Lung microvascular endothelial cell (primary cell): ENCODE measurements around the gene KCND3. TPM values are rescaled to one million over a fixed set of nuclear protein-coding genes. Genes with fewer than 3 reads are reported as not detected.

Experiments used
- DNase-seq, 2 donors: peaks; one replicate each; pipeline versions ENCODE4 v3.0.0 to v3.0.0-alpha.2; 2010; ENCODE audit warnings: low read depth in 2 of 2
- total RNA-seq: library from RNA; depleted of rRNA; stranded (reverse); fragments of >200 nt; gene quantifications from 2 replicates; pipeline ENCODE4 v1.2.1, GENCODE V29; 2014

KCND3 gene
- total RNA-seq, 1 donor from 2014 or later, result 0.20 TPM

GRCh38 chr1:111882986-111883560, 106.4 kb downstream of the KCND3 start:
- no peak for DNase-seq

DNA sequence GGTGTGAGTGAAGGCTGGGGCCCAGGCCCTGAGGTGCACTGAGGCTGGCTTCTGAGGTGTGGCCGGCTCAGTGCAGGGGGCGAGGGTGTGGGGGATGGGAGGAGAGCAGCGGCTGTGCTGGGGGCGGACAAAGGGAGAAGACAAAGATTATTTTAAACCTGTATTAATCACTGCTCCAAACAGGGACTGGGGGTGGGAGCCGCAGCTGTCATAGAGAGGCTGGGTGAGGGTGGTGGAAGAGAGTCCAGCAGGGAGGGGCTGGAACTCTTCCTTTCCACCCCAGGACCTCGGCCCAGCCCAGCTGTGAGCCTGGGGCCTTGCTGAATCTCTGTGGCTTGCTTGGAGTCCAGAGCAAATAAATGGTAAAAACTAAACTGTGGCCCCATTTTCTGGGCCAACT, 106.9 kb downstream of the KCND3 start:
- DNase-seq, result no peak

- DNase-seq, result no peak
Observed at GRCh38 chr1:111880881-111881837, 108.3 kb downstream of the KCND3 start.

GRCh38 chr1:111879081-111879480, 110.4 kb downstream of the KCND3 start:
- DNase-seq, result no peak

DNA sequence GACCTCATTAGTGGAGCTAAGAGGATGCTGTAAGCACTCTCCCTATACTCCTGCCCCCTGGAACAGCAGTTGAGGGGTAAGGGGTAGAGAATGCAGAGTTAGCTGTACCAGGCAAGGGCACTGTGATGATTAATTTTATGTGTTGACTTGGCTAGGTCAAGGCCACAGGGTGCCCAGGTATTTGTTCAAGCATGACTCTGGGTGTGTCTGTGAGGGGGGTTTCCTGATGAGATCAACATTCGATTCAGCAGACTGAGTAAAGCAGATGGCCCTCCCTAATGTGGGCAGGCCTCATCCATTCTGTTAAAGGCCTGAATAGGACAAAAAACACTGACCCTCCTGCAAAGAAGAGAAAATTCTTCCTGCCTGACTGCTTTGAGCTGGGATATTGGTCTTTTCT, 110.8 kb downstream of the KCND3 start:
- no peak for DNase-seq

DNA sequence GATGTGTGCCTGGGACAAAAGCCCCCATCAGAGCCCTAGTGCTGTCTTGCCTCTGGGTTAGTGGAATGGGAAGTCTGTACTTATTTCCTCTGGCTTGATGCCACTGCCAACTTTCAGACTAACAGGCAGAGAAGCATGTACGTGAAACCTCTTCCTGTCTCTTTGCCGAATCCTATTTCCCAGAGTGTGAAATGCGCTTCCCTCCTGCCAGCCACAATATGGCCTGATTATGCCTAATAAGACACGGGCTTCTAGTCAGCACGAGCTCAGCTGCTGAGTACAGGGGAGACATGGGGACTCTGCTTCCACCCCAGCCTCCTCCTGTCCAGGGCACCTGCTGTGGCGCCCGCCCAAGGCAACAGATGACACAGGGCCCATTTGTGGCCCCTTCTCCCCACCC, 111.4 kb downstream of the KCND3 start:
- no peak for DNase-seq

- no peak for DNase-seq
Observed at GRCh38 chr1:111876631-111877030, 112.8 kb downstream of the KCND3 start.

- no peak for DNase-seq
Observed at GRCh38 chr1:111875640-111876039, 113.8 kb downstream of the KCND3 start.

DNA sequence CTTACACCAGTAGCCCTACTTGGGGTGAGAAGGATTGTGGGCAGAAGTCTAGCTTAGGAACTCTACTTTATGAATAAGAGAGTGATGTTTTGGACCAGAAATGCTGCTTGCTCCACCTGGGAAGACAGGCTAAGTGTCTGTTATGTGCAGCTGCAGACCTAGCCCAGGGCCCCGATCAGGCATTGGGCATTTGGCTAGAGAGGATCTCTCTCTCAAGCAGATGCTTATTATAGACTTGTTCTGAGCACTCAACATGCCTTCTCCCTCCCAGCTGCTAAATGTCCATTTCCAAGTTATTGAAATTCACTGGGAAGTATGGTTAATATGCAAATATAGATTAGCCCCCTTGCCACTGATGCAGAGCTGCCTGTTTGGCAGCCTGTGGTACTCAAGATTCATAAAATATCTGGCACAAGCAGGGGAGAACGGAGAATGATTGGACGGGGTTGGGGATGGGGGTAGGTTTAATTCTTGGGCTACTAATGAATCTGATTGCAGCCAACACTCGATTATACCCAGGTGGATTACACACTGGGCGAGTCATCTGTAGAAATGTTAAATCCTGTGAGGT, 115.9 kb downstream of the KCND3 start:
- no peak for DNase-seq

DNA sequence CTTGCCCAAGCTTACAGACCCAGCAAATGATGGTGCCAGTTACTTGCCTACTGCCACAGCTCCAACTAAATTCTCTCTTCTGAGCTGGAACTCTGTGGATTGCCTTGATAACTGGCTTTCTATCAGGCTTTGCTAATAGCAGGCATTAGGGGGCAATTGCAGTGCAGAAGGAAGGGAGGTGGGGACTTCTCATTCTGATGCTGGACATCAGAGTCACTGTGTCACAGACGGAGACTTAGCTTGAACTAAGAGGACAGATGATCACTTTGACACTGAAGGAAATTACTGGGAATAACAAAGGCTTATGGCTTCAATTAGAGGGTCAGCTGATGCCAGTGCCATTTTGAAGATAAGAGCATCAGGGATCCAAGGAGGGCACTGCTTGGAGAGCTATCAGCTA, 119.3 kb downstream of the KCND3 start:
- no peak for DNase-seq

DNA sequence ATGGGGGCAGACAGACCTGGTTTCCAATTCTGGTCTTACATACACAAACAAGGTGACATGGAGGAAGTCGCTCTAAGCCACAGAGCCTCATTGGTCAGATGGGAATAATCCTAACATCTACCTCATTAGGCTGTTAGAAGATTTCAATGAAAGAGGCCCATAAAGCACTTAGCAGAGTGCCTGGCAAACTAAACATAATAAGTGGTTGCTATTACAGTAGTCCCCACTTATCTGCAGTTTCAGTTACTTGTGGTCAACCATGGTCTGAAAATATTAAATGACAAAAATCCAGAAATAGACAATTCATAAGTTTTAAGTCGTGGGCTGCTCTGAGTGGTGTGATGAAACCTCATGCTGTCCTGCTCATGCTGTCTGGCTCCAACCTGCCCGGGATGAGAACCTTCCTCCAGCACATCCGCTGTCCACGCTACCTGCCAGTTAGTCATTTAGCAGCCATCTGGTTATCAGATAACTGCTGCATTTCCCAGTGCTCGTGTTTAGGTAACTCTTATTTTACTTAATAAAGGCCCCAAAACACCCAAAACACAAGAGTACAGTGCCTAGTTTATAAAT, 121.5 kb downstream of the KCND3 start:
- DNase-seq, result no peak

DNA sequence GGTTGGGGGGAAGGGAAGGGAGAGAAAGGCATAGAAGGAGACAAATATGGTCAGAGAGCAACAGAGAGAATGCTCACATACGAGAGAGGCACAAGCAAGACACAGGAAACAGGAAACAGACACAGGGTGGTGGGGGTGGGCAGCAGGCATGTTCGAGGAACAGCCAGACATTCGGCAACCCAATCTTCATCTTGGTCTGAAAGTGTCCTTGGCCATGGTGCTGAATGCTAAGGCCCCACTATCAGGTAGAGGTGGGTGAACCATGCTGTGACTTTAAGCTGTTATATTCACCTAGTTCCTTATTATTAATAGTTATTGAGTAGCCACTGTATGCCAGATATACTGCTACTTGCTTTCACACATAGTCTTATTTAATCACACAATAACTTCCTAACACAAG, 124.6 kb downstream of the KCND3 start:
- DNase-seq, result peak in 1 of 2 donors; percentile 5

GRCh38 chr1:111863401-111863800, 126.1 kb downstream of the KCND3 start:
- no peak for DNase-seq

DNA sequence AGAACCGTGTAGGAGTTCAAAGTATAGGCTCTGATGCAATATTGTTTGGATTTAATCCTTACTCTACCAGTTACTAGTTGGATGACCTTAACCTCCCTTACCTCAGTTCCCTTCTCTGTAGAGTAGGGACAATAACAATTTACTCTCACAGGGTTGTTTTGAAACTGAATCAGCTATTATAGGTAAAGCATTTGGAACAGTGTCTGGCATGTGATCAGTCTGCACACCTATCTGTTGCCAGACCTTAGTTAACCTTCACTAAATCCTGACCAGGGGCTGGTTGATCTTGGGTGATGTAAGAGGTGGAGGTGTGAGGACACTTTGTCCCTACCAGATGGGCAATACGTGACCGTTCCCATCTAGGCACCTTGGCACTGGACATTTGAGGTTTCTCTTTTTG, 126.9 kb downstream of the KCND3 start:
- no peak for DNase-seq

- no peak for DNase-seq
Observed at GRCh38 chr1:111861523-111861922, 127.9 kb downstream of the KCND3 start.

DNA sequence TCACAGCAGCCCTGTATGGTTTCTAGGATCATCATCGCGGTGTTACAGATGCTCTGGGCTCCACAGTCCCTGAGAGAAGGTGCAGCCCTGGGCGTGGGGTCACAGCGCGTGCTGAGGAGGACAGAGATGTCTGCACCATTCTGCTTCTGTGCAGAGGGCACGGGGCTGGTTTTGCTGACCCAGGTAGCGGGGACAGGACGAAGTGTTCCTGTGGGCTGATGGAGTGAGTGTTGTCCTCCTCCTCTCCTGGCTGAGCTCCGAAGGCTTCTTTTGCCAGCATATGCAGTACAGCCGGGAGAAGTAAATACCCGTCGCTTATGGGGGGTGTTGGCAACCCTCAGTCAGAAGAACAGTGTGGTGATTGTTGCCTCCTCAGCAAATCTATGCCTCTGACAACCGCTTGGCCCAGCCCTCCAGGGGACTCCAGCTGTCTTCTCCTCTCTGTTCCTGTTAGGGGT, 132.2 kb downstream of the KCND3 start:
- DNase-seq, result no peak

- no peak for DNase-seq
Observed at GRCh38 chr1:111856411-111857185, 132.9 kb downstream of the KCND3 start.

GRCh38 chr1:111855260-111855659, 134.2 kb downstream of the KCND3 start:
- DNase-seq, result no peak

- DNase-seq, result no peak
Observed at GRCh38 chr1:111852261-111852721, 137.2 kb downstream of the KCND3 start.

DNA sequence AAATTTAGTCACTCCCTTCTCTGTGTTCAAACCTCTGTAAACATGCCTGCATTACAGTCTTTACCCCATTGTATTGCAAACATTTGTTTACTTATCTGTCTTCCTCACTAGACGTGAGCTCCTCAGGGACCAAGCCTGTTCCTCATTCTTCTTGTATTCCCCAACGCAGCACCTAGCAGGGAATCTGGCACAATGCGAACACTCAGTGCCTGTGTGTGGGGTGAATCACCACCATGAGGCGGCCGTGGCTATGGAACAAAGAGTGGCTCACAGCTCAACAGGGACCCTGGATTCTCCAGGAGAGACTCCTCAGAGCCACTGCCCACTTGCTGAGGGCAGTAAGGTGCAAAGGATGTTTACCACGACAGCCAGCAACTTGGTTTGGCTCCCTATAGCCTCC, 137.9 kb downstream of the KCND3 start:
- no peak for DNase-seq

DNA sequence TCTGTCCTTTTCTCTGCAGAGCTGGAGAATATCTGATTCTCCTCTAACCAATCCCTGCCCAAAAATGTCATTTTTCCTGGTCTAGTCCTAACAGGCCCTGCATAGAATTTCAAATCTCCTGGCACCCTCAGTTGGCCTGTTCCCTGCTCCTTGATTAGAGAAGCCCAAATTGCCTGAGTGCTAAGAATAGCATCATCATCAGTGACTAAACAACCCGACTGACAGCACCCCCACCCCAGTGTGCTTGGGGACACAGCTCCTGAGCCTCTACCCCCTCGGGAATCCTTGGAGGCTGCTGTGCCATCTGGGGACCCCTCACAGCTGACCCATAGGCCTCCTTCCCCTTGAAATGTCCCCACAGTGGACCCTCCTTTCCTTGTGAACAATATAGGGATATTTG, 139.4 kb downstream of the KCND3 start:
- DNase-seq, result no peak
